ENCODE results near the gene DVL3.

Gene DVL3

GRCh38 chr3:184180165-184180564, 25.0 kb downstream of the DVL3 start:
- no peak overlapping the region for H3K9ac ChIP-seq (ENCODE audit: low read length)
- no peak overlapping the region for H3K4me3 ChIP-seq (ENCODE audit: low read depth in 1 of 2, low read length in 2 of 2)
- no peaks in the 10 kb centered on the region for H3K27me3 ChIP-seq (ENCODE audit: control insufficient read depth in 1 of 2, insufficient read depth in 2 of 2, low read length in 2 of 2)
- H3K4me1 ChIP-seq (ENCODE audit: insufficient read depth, low read length) = peaks cover 30% of the 10 kb centered on the region
- peaks cover 75% of the 10 kb centered on the region for H3K36me3 ChIP-seq (ENCODE audit: insufficient read depth, low read length)
- no peak overlapping the region for H3K27ac ChIP-seq (ENCODE audit: low read depth, low read length)
- H3K9me3 ChIP-seq (ENCODE audit: low read length) = no peaks in the 10 kb centered on the region

DNA sequence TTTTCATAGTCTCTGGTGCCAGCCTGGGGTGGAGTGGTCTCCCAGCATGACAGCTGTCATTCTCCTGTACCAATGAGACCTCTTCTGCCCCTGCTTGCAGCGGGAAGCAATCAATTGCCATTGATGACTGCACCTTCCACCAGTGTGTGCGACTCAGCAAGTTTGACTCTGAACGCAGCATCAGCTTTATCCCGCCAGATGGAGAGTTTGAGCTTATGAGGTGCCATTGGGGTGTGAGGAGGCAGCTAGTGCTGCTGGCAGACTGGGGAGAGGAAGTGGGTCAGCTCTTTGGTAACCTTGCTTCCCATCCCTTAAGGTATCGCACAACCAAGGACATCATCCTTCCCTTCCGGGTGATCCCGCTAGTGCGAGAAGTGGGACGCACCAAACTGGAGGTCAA, 26.4 kb downstream of the DVL3 start:
- H3K27ac ChIP-seq (ENCODE audit: low read depth, low read length) = no peak overlapping the region
- H3K9me3 ChIP-seq (ENCODE audit: low read length) = no peaks in the 10 kb centered on the region
- peaks cover 22% of the 10 kb centered on the region for H3K4me1 ChIP-seq (ENCODE audit: insufficient read depth, low read length)
- no peak overlapping the region for H3K9ac ChIP-seq (ENCODE audit: low read length)
- H3K36me3 ChIP-seq (ENCODE audit: insufficient read depth, low read length) = peaks cover 75% of the 10 kb centered on the region
- no peak overlapping the region for H3K4me3 ChIP-seq (ENCODE audit: low read depth in 1 of 2, low read length in 2 of 2)
- no peaks in the 10 kb centered on the region for H3K27me3 ChIP-seq (ENCODE audit: control insufficient read depth in 1 of 2, insufficient read depth in 2 of 2, low read length in 2 of 2)

DNA sequence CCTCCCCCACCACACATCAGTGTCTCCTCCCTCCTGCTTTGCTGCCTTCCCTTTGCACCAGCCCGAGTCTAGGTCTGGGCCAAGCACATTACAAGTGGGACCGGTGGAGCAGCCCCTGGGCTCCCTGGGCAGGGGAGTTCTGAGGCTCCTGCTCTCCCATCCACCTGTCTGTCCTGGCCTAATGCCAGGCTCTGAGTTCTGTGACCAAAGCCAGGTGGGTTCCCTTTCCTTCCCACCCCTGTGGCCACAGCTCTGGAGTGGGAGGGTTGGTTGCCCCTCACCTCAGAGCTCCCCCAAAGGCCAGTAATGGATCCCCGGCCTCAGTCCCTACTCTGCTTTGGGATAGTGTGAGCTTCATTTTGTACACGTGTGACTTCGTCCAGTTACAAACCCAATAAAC, 28.5 kb downstream of the DVL3 start:
- no peak overlapping the region for H3K9ac ChIP-seq (ENCODE audit: low read length)
- H3K4me1 ChIP-seq (ENCODE audit: insufficient read depth, low read length) = peaks cover 19% of the 10 kb centered on the region
- no peak overlapping the region for H3K27ac ChIP-seq (ENCODE audit: low read depth, low read length)
- H3K9me3 ChIP-seq (ENCODE audit: low read length) = no peaks in the 10 kb centered on the region
- no peaks in the 10 kb centered on the region for H3K27me3 ChIP-seq (ENCODE audit: control insufficient read depth in 1 of 2, insufficient read depth in 2 of 2, low read length in 2 of 2)
- H3K4me3 ChIP-seq (ENCODE audit: low read depth in 1 of 2, low read length in 2 of 2) = no peak overlapping the region
- H3K36me3 ChIP-seq (ENCODE audit: insufficient read depth, low read length) = peaks cover 65% of the 10 kb centered on the region

GRCh38 chr3:184184546-184185230, 29.5 kb downstream of the DVL3 start:
- peak overlapping the region; percentile 11 for H3K9ac ChIP-seq (ENCODE audit: low read length)
- peak overlapping the region; percentile 68 for H3K27ac ChIP-seq (ENCODE audit: low read depth, low read length)
- H3K9me3 ChIP-seq (ENCODE audit: low read length) = no peaks in the 10 kb centered on the region
- peaks cover 19% of the 10 kb centered on the region for H3K4me1 ChIP-seq (ENCODE audit: insufficient read depth, low read length)
- H3K27me3 ChIP-seq (ENCODE audit: control insufficient read depth in 1 of 2, insufficient read depth in 2 of 2, low read length in 2 of 2) = no peaks in the 10 kb centered on the region
- H3K36me3 ChIP-seq (ENCODE audit: insufficient read depth, low read length) = peaks cover 65% of the 10 kb centered on the region
- no peak overlapping the region for H3K4me3 ChIP-seq (ENCODE audit: low read depth in 1 of 2, low read length in 2 of 2)

- H3K27me3 ChIP-seq (ENCODE audit: control insufficient read depth in 1 of 2, insufficient read depth in 2 of 2, low read length in 2 of 2) = no peaks in the 10 kb centered on the region
- peak overlapping the region; percentile 68 for H3K27ac ChIP-seq (ENCODE audit: low read depth, low read length)
- peak overlapping the region; percentile 48 to 87 for H3K4me3 ChIP-seq (ENCODE audit: low read depth in 1 of 2, low read length in 2 of 2)
- peak overlapping the region; percentile 62 for H3K9ac ChIP-seq (ENCODE audit: low read length)
- peaks cover 19% of the 10 kb centered on the region for H3K4me1 ChIP-seq (ENCODE audit: insufficient read depth, low read length)
- no peaks in the 10 kb centered on the region for H3K9me3 ChIP-seq (ENCODE audit: low read length)
- H3K36me3 ChIP-seq (ENCODE audit: insufficient read depth, low read length) = peaks cover 65% of the 10 kb centered on the region
These were observed 30.4 kb downstream of the DVL3 start for GRCh38 chr3:184185461-184186183.

GRCh38 chr3:184186184-184186901, 31.2 kb downstream of the DVL3 start, which contains the start of gene ABCF3:
Gene ABCF3, plus strand, starts transcription at chr3:184186199. Its CDS starts 9 bp downstream, at chr3:184186208.
- H3K4me1 ChIP-seq (ENCODE audit: insufficient read depth, low read length) = peaks cover 19% of the 10 kb centered on the region
- H3K9ac ChIP-seq (ENCODE audit: low read length) = peak within 1 kb of the TSS; percentile 62
- H3K27ac ChIP-seq (ENCODE audit: low read depth, low read length) = peak within 1 kb of the TSS; percentile 68
- H3K9me3 ChIP-seq (ENCODE audit: low read length) = no peaks in the 10 kb centered on the region
- peaks cover 62% of the 10 kb centered on the region for H3K36me3 ChIP-seq (ENCODE audit: insufficient read depth, low read length)
- no peaks in the 10 kb centered on the region for H3K27me3 ChIP-seq (ENCODE audit: control insufficient read depth in 1 of 2, insufficient read depth in 2 of 2, low read length in 2 of 2)
- H3K4me3 ChIP-seq (ENCODE audit: low read depth in 1 of 2, low read length in 2 of 2) = peak within 1 kb of the TSS; percentile 48 to 87

- Histone ChIP-seq H3K9me3 (ENCODE audit: low read length) (no peaks in the 10 kb centered on the region), H3K27me3 (ENCODE audit: control insufficient read depth in 1 of 2, insufficient read depth in 2 of 2, low read length in 2 of 2) (no peaks in the 10 kb centered on the region), H3K4me1 (ENCODE audit: insufficient read depth, low read length) (peaks cover 19% of the 10 kb centered on the region), H3K9ac (ENCODE audit: low read length) (peak overlapping the region; percentile 62), H3K4me3 (ENCODE audit: low read depth in 1 of 2, low read length in 2 of 2) (peak overlapping the region; percentile 48 to 87), H3K27ac (ENCODE audit: low read depth, low read length) (peak overlapping the region; percentile 62), H3K36me3 (ENCODE audit: insufficient read depth, low read length) (peaks cover 62% of the 10 kb centered on the region)
These were observed 31.7 kb downstream of the DVL3 start for GRCh38 chr3:184186902-184187207.

GRCh38 chr3:184188080-184188479, 32.9 kb downstream of the DVL3 start:
- Histone ChIP-seq H3K9ac (ENCODE audit: low read length) (no peak overlapping the region), H3K36me3 (ENCODE audit: insufficient read depth, low read length) (peaks cover 62% of the 10 kb centered on the region), H3K9me3 (ENCODE audit: low read length) (no peaks in the 10 kb centered on the region), H3K4me3 (ENCODE audit: low read depth in 1 of 2, low read length in 2 of 2) (no peak overlapping the region), H3K27ac (ENCODE audit: low read depth, low read length) (no peak overlapping the region), H3K4me1 (ENCODE audit: insufficient read depth, low read length) (peaks cover 19% of the 10 kb centered on the region), H3K27me3 (ENCODE audit: control insufficient read depth in 1 of 2, insufficient read depth in 2 of 2, low read length in 2 of 2) (no peaks in the 10 kb centered on the region)

GRCh38 chr3:184189421-184189820, 34.2 kb downstream of the DVL3 start:
- no peak overlapping the region for H3K4me3 ChIP-seq (ENCODE audit: low read depth in 1 of 2, low read length in 2 of 2)
- H3K4me1 ChIP-seq (ENCODE audit: insufficient read depth, low read length) = peaks cover 19% of the 10 kb centered on the region
- peaks cover 62% of the 10 kb centered on the region for H3K36me3 ChIP-seq (ENCODE audit: insufficient read depth, low read length)
- H3K9me3 ChIP-seq (ENCODE audit: low read length) = no peaks in the 10 kb centered on the region
- no peak overlapping the region for H3K9ac ChIP-seq (ENCODE audit: low read length)
- H3K27me3 ChIP-seq (ENCODE audit: control insufficient read depth in 1 of 2, insufficient read depth in 2 of 2, low read length in 2 of 2) = no peaks in the 10 kb centered on the region
- no peak overlapping the region for H3K27ac ChIP-seq (ENCODE audit: low read depth, low read length)

DNA sequence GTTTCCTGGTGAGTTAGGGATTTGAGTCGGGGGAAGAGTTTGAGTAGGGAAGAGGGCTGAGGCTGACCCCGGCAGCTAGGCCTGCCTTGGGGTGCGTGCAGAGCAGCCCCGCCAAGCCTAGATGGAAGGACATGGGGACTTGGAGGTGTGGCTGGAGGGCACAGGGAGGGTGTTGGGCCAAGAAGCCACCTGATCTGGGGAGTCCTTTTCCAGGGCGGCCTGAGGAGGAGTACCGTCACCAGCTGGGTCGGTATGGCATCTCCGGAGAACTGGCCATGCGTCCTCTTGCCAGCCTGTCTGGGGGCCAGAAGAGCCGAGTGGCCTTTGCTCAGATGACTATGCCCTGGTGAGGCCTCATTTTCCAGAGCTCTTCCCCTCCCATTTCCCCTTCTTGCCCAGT, 37.7 kb downstream of the DVL3 start:
- no peaks in the 10 kb centered on the region for H3K9me3 ChIP-seq (ENCODE audit: low read length)
- H3K4me3 ChIP-seq (ENCODE audit: low read depth in 1 of 2, low read length in 2 of 2) = no peak overlapping the region
- H3K36me3 ChIP-seq (ENCODE audit: insufficient read depth, low read length) = peaks cover 69% of the 10 kb centered on the region
- no peak overlapping the region for H3K27ac ChIP-seq (ENCODE audit: low read depth, low read length)
- no peak overlapping the region for H3K9ac ChIP-seq (ENCODE audit: low read length)
- no peaks in the 10 kb centered on the region for H3K27me3 ChIP-seq (ENCODE audit: control insufficient read depth in 1 of 2, insufficient read depth in 2 of 2, low read length in 2 of 2)
- H3K4me1 ChIP-seq (ENCODE audit: insufficient read depth, low read length) = peaks cover under 1% of the 10 kb centered on the region

DNA sequence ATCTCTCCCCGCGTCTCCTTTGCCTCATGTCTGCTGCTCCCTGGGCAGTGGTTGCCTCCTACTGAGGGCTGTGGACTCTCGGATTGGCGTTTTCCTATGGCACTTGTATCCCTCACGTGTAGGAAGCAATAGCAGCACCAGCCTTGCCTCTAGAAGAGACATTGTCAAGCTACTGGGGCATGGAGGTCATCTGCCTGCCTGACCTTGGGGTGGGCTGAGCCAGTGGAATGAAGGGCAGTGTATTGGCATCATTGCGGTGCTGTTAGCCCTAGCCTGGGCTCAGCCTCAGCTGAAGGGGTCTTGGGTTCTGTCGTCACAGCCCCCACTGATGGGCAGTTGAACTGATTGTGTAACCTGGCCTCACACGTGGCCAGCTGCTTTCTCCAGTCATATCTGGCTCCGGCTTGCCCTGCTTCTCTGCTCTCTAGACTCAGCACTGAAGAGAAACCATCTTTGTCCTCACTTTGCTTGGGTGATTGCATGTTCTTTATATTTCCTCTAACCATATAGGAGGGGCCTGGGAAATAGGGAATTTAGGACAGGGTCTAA, 38.9 kb downstream of the DVL3 start:
- Histone ChIP-seq H3K9me3 (ENCODE audit: low read length) (no peaks in the 10 kb centered on the region), H3K27me3 (ENCODE audit: control insufficient read depth in 1 of 2, insufficient read depth in 2 of 2, low read length in 2 of 2) (no peaks in the 10 kb centered on the region), H3K9ac (ENCODE audit: low read length) (no peak overlapping the region), H3K4me1 (ENCODE audit: insufficient read depth, low read length) (no peaks in the 10 kb centered on the region), H3K4me3 (ENCODE audit: low read depth in 1 of 2, low read length in 2 of 2) (no peak overlapping the region), H3K36me3 (ENCODE audit: insufficient read depth, low read length) (peaks cover 58% of the 10 kb centered on the region), H3K27ac (ENCODE audit: low read depth, low read length) (no peak overlapping the region)
